Prostate gland (tissue), 2 donors: Measurements from ENCODE around the gene MRNIP.

Source experiments
- CTCF ChIP-seq, 4 experiments: fragments of 200-600 bp in 2 of 4; fragments of 450-650 bp in 2 of 4; sonication (generic) in 2 of 4; IDR thresholded peaks; 1 replicate in 3 of 4; 2 replicates in 1 of 4; pipeline ENCODE4 v1.5.1; 2016 to 2019; ENCODE audit warnings: antibody characterized with exemption in 4 of 4, mild to moderate bottlenecking in 2 of 4, moderate library complexity in 2 of 4
- POLR2A ChIP-seq: fragments of 450-650 bp; IDR thresholded peaks from one replicate; pipeline ENCODE4 v1.6.1; 2016; ENCODE audit warnings: antibody characterized with exemption, mild to moderate bottlenecking
- POLR2AphosphoS5 ChIP-seq: sonication (generic); formaldehyde crosslinking; IDR thresholded peaks from one replicate; pipeline ENCODE4 v1.6.1; 2017; ENCODE audit warnings: antibody characterized with exemption

GRCh38 chr5:179876610-179876952 lies 18.0 kb upstream of the MRNIP start:
- TF ChIP-seq POLR2AphosphoS5: no peak
- no peak for TF ChIP-seq CTCF (IDR thresholded peaks at IDR 0.05)
- no peak for TF ChIP-seq POLR2A
